Inferior parietal cortex (tissue), 1 donor: ENCODE data around the gene MLLT1.

Experiments
- DNase-seq: peaks from one replicate; pipeline ENCODE4 v3.0.0-alpha.2; 2016; ENCODE audit errors: extremely low spot score

Gene MLLT1

GRCh38 chr19:6221878-6222746, 57.7 kb downstream of the MLLT1 start:
- no peak for DNase-seq

GRCh38 chr19:6221220-6221877, 58.4 kb downstream of the MLLT1 start:
- no peak for DNase-seq

- no peak for DNase-seq
These were observed 59.2 kb downstream of the MLLT1 start for GRCh38 chr19:6220385-6221191.

GRCh38 chr19:6219586-6220290, 60.0 kb downstream of the MLLT1 start:
- no peak for DNase-seq

- no peak for DNase-seq
These were observed 60.6 kb downstream of the MLLT1 start for GRCh38 chr19:6219147-6219525.

- DNase-seq, result peak; percentile 91
These were observed 61.2 kb downstream of the MLLT1 start for GRCh38 chr19:6218491-6219146.

- DNase-seq, result no peak
These were observed 61.9 kb downstream of the MLLT1 start for GRCh38 chr19:6217752-6218334.

GRCh38 chr19:6216996-6217751, 62.6 kb downstream of the MLLT1 start:
- no peak for DNase-seq

GRCh38 chr19:6216236-6216995, 63.4 kb downstream of the MLLT1 start:
- no peak for DNase-seq

GRCh38 chr19:6215701-6216235, 64.0 kb downstream of the MLLT1 start:
- DNase-seq, result no peak

GRCh38 chr19:6214881-6215541, 64.8 kb downstream of the MLLT1 start:
- no peak for DNase-seq

- DNase-seq, result no peak
These were observed 65.8 kb downstream of the MLLT1 start for GRCh38 chr19:6213696-6214641.

- DNase-seq, result no peak
These were observed 66.5 kb downstream of the MLLT1 start for GRCh38 chr19:6213266-6213595.

- no peak for DNase-seq
These were observed 67.1 kb downstream of the MLLT1 start for GRCh38 chr19:6212403-6213265.

- DNase-seq, result no peak
These were observed 68.0 kb downstream of the MLLT1 start for GRCh38 chr19:6211632-6212402.
